HG03575 (cell line): ENCODE results near the gene CAMTA1.

Experiments used
- ATAC-seq: cut with Tn5 transposase; IDR thresholded peaks from one replicate; pipeline ENCODE4 v1.9.1; 2021; ENCODE audit not compliant: unreplicated experiment, insufficient number of reproducible peaks, low FRiP score; ENCODE audit errors: extremely low read depth

Gene CAMTA1

DNA sequence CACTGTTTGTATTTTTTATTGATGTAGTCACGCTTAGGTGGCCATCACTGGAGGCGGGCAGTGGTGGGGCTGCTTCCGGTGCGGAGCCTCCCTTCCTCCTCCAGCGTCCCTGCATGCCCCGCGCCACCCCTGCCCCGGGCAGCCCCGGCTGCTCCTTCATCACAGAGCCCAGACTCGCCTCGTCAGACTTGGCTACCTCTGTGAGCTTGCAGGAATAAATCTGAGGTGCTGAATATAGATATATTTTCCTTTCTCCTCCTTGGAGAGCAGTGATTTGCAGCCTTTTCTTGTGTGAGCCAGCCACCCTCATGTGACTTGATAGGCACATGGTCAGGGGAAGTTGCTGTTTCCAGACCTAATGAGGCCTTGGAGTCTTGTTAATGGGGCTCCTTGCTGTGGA is 573.2 kb downstream of the CAMTA1 start:
- no peak for ATAC-seq

DNA sequence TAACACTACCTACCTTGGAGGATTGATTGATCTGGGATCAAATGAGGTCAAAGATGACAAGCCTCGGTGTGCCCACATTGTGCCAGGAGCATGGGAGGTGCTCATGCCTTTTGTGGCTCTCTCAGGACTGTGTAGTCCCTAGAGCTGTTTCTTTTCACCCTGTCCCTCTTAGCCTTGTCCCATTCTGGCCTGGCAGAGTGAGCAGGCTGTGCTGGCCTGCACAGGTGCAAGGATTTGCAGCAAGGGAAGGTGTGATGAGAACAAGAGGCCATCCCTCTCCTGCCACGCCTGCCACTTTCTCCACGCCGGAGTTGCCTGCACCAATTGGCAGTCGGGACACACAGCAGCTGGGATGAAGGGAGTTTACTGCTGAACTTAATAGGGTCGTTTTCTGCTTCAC is 575.3 kb downstream of the CAMTA1 start:
- ATAC-seq = no peak

- ATAC-seq = no peak
These were observed 577.7 kb downstream of the CAMTA1 start for GRCh38 chr1:7362947-7363346.

DNA sequence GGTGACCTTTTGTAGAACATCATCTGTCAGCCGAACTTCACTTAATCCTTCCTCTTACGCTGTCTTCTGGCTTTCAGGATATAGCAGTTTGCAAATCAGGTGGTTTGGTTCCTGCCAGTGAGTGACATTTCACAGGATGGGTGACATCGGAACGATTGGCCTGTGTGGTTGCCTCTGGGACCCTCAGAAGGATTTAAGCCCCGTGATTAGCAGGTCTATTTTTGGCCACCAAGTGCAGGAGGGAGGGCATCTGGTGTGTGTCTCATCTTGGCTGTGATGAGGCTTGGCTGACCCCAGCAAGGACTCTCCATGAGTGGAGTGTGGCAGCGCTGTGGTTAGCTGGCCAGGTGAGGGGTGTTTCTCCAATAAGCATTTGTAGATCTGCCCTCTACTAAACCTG is 578.2 kb downstream of the CAMTA1 start:
- no peak for ATAC-seq

DNA sequence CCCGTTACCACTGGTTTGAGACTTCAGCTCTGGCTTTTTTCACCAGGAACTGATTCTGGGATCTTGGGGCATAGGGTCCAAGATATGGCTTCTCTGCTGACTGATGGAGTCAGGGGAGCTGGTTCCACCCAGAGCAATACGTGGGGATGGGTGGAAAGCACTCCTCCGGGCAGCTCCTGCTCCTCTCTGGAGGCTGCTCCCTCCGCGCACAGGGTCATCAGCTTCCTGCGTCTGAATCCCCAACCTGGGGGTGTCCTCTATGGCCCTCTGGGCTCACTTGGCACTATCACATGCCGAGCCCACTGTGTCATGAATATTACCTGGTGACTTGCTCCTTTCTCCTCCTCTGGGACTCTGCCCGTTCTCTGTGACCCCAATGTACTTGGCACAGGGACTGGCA is 580.5 kb downstream of the CAMTA1 start:
- ATAC-seq = no peak

- ATAC-seq = no peak
These were observed 581.2 kb downstream of the CAMTA1 start for GRCh38 chr1:7366286-7366954.

- ATAC-seq = no peak
These were observed 581.9 kb downstream of the CAMTA1 start for GRCh38 chr1:7366955-7367665.

GRCh38 chr1:7369866-7370265 is 584.6 kb downstream of the CAMTA1 start:
- ATAC-seq = no peak

DNA sequence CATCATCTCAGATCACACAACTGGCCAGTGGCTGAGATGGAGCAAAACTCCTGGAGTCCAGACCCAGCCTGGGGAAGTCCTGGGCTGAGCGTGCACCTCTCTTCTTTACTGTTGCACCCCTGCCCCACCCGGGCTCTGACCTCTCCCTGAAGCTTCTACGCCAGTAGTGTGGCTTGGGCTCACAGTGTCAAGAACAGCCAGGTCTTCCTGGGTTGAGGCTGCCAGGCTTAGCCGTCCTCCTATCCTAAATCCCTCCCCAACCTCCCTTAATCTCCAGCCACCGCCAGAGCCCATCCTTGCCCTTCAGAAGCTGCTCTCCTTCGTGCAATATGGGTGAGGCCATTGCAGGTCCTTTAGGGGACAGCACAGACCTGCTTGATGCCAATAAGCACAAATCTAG is 586.7 kb downstream of the CAMTA1 start:
- ATAC-seq = no peak

DNA sequence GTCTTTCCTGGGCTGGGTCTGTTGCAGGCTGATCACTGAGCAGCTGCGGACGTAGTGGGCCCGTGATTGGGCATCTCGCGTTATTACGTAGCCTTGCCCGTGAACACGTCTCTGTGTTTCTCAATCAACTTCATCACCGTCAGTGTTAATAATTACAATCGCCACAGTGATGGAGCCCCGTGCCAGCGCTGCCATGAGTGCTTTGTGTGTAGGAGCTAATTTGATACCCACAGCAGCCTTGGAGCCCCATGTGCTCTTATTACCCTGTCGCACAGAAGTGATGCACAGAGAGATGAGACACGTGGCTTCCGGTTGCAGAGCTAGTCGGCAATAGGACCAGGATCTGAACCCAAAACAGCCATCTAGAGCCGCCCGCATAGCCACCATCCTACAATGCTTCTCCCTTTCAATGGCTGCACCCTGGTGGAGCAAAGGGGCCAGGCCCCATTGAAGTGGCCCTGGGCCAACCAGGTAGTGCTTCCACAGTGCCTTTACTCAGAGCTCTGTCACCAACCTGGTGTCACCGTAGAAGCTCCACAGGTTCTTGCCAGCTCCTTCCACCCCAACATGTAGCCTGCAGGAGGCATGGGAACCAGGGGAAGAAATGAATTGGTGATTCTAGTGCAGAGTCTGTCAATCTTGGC is 587.3 kb downstream of the CAMTA1 start:
- no peak for ATAC-seq

DNA sequence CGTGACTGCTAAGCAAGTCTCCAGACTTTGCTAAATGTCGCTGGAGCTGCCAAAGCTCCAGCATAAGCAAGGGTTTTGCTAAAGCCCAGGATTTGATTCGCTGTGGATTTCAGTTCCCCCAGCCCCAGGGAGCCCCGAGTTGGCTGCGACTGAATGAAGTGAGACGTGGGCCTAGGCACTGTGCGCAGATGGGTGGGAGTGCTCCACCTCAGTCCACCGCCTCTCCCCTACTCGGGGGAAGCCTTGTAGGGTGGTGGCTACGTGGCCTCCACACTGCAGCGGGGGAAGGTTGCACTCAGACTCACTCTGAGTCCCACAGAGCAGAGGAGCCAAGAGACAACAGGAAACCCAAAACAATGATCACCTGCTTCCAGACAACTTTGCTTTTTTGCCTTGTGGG is 588.0 kb downstream of the CAMTA1 start:
- no peak for ATAC-seq

DNA sequence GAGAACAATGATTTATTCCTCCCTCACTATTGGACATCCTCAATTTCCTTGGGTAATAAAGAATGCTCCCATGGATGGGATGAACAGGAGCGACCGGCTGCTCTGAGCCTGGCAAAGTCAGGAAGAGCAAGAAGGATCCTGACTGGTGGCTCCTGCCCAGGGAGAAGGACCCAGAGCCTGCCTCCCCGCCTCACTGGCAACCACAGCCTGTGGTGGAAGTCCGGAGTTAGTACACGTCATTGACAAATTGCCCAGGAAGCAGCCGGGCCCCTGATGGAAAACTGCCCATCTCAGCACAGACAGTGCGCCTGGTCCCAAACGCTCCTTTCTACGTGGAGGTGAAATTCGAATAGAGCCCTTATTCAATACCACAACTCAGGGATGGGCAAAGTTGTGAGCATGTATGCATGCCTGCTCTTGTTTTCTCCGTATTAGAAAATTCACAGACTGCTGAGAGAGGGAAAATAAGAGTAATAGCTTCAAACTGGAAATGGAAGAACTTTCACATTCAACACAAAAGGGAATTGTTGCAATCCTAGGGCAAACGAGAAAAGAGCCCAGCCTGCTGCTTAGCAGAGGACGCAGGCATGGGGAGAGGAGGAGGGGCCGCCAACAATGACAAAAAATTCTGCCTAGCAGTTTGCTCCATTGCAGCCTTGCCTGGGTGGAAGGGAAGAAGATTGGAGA is 588.8 kb downstream of the CAMTA1 start:
- ATAC-seq = no peak

GRCh38 chr1:7374563-7375160 is 589.4 kb downstream of the CAMTA1 start:
- ATAC-seq = no peak

- no peak for ATAC-seq
These were observed 590.1 kb downstream of the CAMTA1 start for GRCh38 chr1:7375329-7375728.

GRCh38 chr1:7375781-7376660 is 590.8 kb downstream of the CAMTA1 start:
- ATAC-seq = no peak

DNA sequence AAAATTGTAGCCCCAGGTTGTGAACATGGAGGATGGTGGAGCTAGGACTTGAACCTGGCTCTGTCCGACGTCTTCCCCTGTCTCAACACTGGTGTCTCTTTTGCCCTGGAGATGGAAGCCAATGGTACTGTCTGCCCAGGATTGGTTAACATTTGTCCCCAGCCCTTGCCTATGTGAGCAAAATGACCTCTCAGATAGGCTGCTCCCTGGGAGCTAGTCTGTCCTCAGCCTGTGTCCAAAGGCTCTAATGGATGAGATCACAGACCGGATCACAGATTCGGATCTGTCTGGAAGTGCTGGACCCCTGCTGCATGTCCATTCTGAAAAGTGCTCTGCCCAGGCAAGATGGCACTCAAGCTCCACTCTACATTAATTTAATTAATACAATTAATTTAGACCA is 591.4 kb downstream of the CAMTA1 start:
- ATAC-seq = no peak

- ATAC-seq = no peak
These were observed 593.3 kb downstream of the CAMTA1 start for GRCh38 chr1:7378346-7379130.

DNA sequence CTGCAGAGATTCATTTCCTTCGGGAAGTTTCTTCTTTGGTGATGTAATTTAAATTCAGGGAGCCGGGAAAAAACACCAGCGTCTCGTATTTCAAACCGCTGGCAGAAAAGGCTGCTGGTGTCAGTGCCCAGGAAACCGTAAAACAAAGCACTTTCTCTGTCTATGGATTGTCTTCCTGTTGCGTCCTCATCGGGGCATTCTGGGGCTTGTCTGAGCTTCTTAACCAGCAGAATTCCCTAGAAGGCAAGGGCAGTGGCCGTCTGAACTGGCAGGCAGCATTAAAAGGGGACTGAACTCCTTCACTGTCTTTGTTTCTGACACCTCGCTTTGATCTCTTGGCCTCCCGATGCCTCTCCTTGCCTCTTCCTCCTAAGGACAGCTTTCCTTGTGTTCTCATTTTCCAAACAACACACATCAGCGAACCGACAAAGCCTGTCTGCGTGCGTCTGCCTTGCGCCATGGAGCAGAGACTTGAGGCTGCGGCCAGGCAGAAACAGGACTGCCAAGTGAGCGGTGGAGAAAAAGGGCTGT is 594.3 kb downstream of the CAMTA1 start:
- ATAC-seq = no peak
